Suprapubic skin (tissue), 4 donors: Measurements from ENCODE around the gene CERS6. TPM values are rescaled to one million over a fixed set of nuclear protein-coding genes. Genes with fewer than 3 reads are reported as not detected.
A peak's percentile ranks its signal among the peaks of the same experiment; 100 is the strongest.
"Not testable (repeated sequence)": the region's sequence is repeated elsewhere in the genome, so short reads cannot be mapped to it uniquely, and the experiment has no call there.

Source experiments
- DNase-seq, 2 donors: peaks; one replicate each; pipeline ENCODE4 v3.0.0-alpha.2; 2019; ENCODE audit warnings: low spot score in 2 of 2
- H3K27ac ChIP-seq: fragments of 200-600 bp; sonication (generic); one replicate; pipeline ENCODE4 v1.5.1; 2019
- H3K27me3 ChIP-seq: fragments of 200-600 bp; sonication (generic); one replicate; pipeline ENCODE4 v1.5.1; 2019
- H3K36me3 ChIP-seq: fragments of 200-600 bp; sonication (generic); one replicate; pipeline ENCODE4 v1.5.1; 2019
- H3K4me1 ChIP-seq: fragments of 200-600 bp; sonication (generic); one replicate; pipeline ENCODE4 v1.5.1; 2019
- H3K4me3 ChIP-seq: fragments of 200-600 bp; sonication (generic); one replicate; pipeline ENCODE4 v1.5.1; 2019; ENCODE audit warnings: mild to moderate bottlenecking
- H3K9me3 ChIP-seq: fragments of 200-600 bp; sonication (generic); one replicate; pipeline ENCODE4 v1.5.1; 2019
- CTCF ChIP-seq, 2 donors: fragments of 200-600 bp in 1 of 2; fragments of 450-650 bp in 1 of 2; sonication (generic) in 1 of 2; IDR thresholded peaks; one replicate each; pipeline ENCODE4 v1.5.1; 2016 to 2019; ENCODE audit warnings: antibody characterized with exemption in 2 of 2, mild to moderate bottlenecking in 1 of 2, moderate library complexity in 1 of 2
- EP300 ChIP-seq: sonication (generic); formaldehyde crosslinking; IDR thresholded peaks from one replicate; pipeline ENCODE4 v1.6.1; 2017; ENCODE audit warnings: antibody characterized with exemption
- POLR2A ChIP-seq, 2 donors: fragments of 450-650 bp; IDR thresholded peaks; one replicate each; pipeline ENCODE4 v1.6.1; 2017; ENCODE audit warnings: antibody characterized with exemption in 2 of 2, mild to moderate bottlenecking in 2 of 2, moderate library complexity in 2 of 2
- POLR2AphosphoS5 ChIP-seq, 3 donors: sonication (generic); formaldehyde crosslinking; IDR thresholded peaks; one replicate each; pipeline ENCODE4 v1.6.1; 2017; ENCODE audit warnings: antibody characterized with exemption in 3 of 3
- WGBS: methylation state at CpG from one replicate; pipeline ENCODE4 v1.1.5; 2018; 5-methylcytosine and 5-hydroxymethylcytosine counted together
- total RNA-seq, 4 donors: library from RNA; depleted of rRNA; stranded (reverse); fragments of >200 nt; gene quantifications; one replicate each; pipeline ENCODE4 v1.1.0, GENCODE V29; 2016

Gene CERS6
- 10 to 100 TPM; 68.7 to 83.3 (median 77.0) TPM for total RNA-seq

- Histone ChIP-seq H3K4me3 (peak within 1 kb of the TSS; percentile 72), H3K36me3 (no peaks in the 10 kb centered on the region), H3K4me1 (peaks cover 10% of the 10 kb centered on the region), H3K9me3 (no peaks in the 10 kb centered on the region), H3K27ac (peak within 1 kb of the TSS; percentile 58), H3K27me3 (no peaks in the 10 kb centered on the region)
- WGBS, result 7% methylated on average over 20 of the region's 72 CpGs
- peak; percentile 95 to 97 for DNase-seq
- TF ChIP-seq POLR2AphosphoS5 (IDR thresholded peaks at IDR 0.05) (peak in 1 of 3 donors; percentile 44), POLR2A (IDR thresholded peaks at IDR 0.05) (no peak)
Measured at GRCh38 chr2:168455645-168456520, at the start of gene CERS6. Gene CERS6, plus strand, starts transcription at chr2:168456272. Its CDS starts 177 bp downstream, at chr2:168456449.

- peaks cover 11% of the 10 kb centered on the region for H3K9me3 ChIP-seq
- H3K27ac ChIP-seq, H3K4me1 ChIP-seq, H3K36me3 ChIP-seq, DNase-seq, H3K4me3 ChIP-seq, H3K27me3 ChIP-seq: not testable (repeated sequence)
- 77% methylated on average over 4 of the region's 5 CpGs for WGBS
Measured at GRCh38 chr2:168412301-168412700, 43.8 kb upstream of the CERS6 start.

- H3K4me1 ChIP-seq, H3K9me3 ChIP-seq, H3K4me3 ChIP-seq, H3K27ac ChIP-seq, H3K27me3 ChIP-seq, DNase-seq, H3K36me3 ChIP-seq: not testable (repeated sequence)
- WGBS, result 86% methylated on average over 3 of the region's 3 CpGs
Measured at GRCh38 chr2:168413101-168413500, 43.0 kb upstream of the CERS6 start.

GRCh38 chr2:168416555-168416954 is 39.5 kb upstream of the CERS6 start:
- Histone ChIP-seq H3K4me3 (no peak overlapping the region), H3K9me3 (no peaks in the 10 kb centered on the region), H3K27ac (no peak overlapping the region), H3K4me1 (no peaks in the 10 kb centered on the region), H3K27me3 (peaks cover 3% of the 10 kb centered on the region), H3K36me3 (no peaks in the 10 kb centered on the region)
- no peak for TF ChIP-seq POLR2AphosphoS5 (IDR thresholded peaks at IDR 0.05)
- no peak for TF ChIP-seq POLR2A (IDR thresholded peaks at IDR 0.05)
- TF ChIP-seq EP300, result no peak
- no peak for TF ChIP-seq CTCF (IDR thresholded peaks at IDR 0.05)
- no peak for DNase-seq

- no peak overlapping the region for H3K27ac ChIP-seq
- TF ChIP-seq POLR2AphosphoS5 (IDR thresholded peaks at IDR 0.05) (no peak), POLR2A (IDR thresholded peaks at IDR 0.05) (no peak), CTCF (IDR thresholded peaks at IDR 0.05) (no peak), EP300 (no peak)
- no peaks in the 10 kb centered on the region for H3K4me1 ChIP-seq
- no peaks in the 10 kb centered on the region for H3K9me3 ChIP-seq
- DNase-seq, result no peak
- H3K36me3 ChIP-seq, result no peaks in the 10 kb centered on the region
- no peaks in the 10 kb centered on the region for H3K27me3 ChIP-seq
- H3K4me3 ChIP-seq, result no peak overlapping the region
Measured at GRCh38 chr2:168422584-168422983, 33.5 kb upstream of the CERS6 start.

- 52% methylated on average over 2 of the region's 2 CpGs for WGBS
- TF ChIP-seq POLR2A (IDR thresholded peaks at IDR 0.05) (no peak), POLR2AphosphoS5 (IDR thresholded peaks at IDR 0.05) (no peak), EP300 (no peak), CTCF (IDR thresholded peaks at IDR 0.05) (no peak)
- Histone ChIP-seq H3K27ac (no peak overlapping the region), H3K4me1 (no peaks in the 10 kb centered on the region), H3K36me3 (no peaks in the 10 kb centered on the region), H3K4me3 (no peak overlapping the region), H3K27me3 (no peaks in the 10 kb centered on the region), H3K9me3 (no peaks in the 10 kb centered on the region)
- DNase-seq, result no peak
Measured at GRCh38 chr2:168424112-168424951, 31.7 kb upstream of the CERS6 start.
